Mammary epithelial cell (primary cell): ENCODE measurements around the gene PPP1R12B.

Source experiments
- EZH2 ChIP-seq: IDR thresholded peaks from 2 replicates; pipeline ENCODE4 v1.6.1; 2012; ENCODE audit warnings: low read length, inconsistent platforms, borderline replicate concordance
- TF ChIP-seq, protein P1 (sequence below), 2 donors: IDR thresholded peaks in 1 of 2; conservative IDR thresholded peaks in 1 of 2; 2 replicates each; pipeline ENCODE4 v1.5.1; 2011 to 2012; ENCODE audit warnings: inconsistent platforms in 2 of 2, low read length in 2 of 2, mild to moderate bottlenecking in 2 of 2, control low read depth in 1 of 2, low read depth in 1 of 2; ENCODE audit not compliant: insufficient read depth in 1 of 2; ENCODE audit errors: extremely low read depth in 1 of 2

- TF ChIP-seq, protein P1, sequence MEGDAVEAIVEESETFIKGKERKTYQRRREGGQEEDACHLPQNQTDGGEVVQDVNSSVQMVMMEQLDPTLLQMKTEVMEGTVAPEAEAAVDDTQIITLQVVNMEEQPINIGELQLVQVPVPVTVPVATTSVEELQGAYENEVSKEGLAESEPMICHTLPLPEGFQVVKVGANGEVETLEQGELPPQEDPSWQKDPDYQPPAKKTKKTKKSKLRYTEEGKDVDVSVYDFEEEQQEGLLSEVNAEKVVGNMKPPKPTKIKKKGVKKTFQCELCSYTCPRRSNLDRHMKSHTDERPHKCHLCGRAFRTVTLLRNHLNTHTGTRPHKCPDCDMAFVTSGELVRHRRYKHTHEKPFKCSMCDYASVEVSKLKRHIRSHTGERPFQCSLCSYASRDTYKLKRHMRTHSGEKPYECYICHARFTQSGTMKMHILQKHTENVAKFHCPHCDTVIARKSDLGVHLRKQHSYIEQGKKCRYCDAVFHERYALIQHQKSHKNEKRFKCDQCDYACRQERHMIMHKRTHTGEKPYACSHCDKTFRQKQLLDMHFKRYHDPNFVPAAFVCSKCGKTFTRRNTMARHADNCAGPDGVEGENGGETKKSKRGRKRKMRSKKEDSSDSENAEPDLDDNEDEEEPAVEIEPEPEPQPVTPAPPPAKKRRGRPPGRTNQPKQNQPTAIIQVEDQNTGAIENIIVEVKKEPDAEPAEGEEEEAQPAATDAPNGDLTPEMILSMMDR (conservative IDR thresholded peaks at IDR 0.05 in 1 of 2, IDR thresholded peaks at IDR 0.05 in 1 of 2; ENCODE audit: extremely low read depth in 1 of 2, insufficient read depth in 1 of 2, low read depth in 1 of 2, low read length in 2 of 2) = no peak
- no peak for TF ChIP-seq EZH2
These were observed 9.0 kb downstream of the PPP1R12B start for GRCh38 chr1:202357506-202357905.
